ENCODE measurements around the gene CNPY4.

- TF ChIP-seq CTCF (IDR thresholded peaks at IDR 0.05; ENCODE audit: insufficient read depth, low read length) (no peak), POLR2AphosphoS5 (IDR thresholded peaks at IDR 0.05; ENCODE audit: low read depth) (peak; percentile 36), REST (IDR thresholded peaks at IDR 0.05; ENCODE audit: insufficient replicate concordance, low read depth) (no peak), GABPA (IDR thresholded peaks at IDR 0.05; ENCODE audit: low read depth) (peak; percentile 81)
Measured at GRCh38 chr7:100158229-100159098, 39.0 kb downstream of the CNPY4 start, which contains the start of gene TRAPPC14.
